ENCODE results near the gene FAM168B.

Gene FAM168B

GRCh38 chr2:131094463-131095281 is 1.4 kb upstream of the FAM168B start:
- TF ChIP-seq POLR2AphosphoS5 (IDR thresholded peaks at IDR 0.05; ENCODE audit: low read depth) (no peak), SPI1 (IDR thresholded peaks at IDR 0.05; ENCODE audit: borderline replicate concordance, low read depth) (no peak), GABPA (IDR thresholded peaks at IDR 0.05; ENCODE audit: low read depth) (no peak)
- TF ChIP-seq, protein P1, sequence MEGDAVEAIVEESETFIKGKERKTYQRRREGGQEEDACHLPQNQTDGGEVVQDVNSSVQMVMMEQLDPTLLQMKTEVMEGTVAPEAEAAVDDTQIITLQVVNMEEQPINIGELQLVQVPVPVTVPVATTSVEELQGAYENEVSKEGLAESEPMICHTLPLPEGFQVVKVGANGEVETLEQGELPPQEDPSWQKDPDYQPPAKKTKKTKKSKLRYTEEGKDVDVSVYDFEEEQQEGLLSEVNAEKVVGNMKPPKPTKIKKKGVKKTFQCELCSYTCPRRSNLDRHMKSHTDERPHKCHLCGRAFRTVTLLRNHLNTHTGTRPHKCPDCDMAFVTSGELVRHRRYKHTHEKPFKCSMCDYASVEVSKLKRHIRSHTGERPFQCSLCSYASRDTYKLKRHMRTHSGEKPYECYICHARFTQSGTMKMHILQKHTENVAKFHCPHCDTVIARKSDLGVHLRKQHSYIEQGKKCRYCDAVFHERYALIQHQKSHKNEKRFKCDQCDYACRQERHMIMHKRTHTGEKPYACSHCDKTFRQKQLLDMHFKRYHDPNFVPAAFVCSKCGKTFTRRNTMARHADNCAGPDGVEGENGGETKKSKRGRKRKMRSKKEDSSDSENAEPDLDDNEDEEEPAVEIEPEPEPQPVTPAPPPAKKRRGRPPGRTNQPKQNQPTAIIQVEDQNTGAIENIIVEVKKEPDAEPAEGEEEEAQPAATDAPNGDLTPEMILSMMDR (IDR thresholded peaks at IDR 0.05; ENCODE audit: insufficient read depth, low read length) = no peak
- TF ChIP-seq, protein P2, sequence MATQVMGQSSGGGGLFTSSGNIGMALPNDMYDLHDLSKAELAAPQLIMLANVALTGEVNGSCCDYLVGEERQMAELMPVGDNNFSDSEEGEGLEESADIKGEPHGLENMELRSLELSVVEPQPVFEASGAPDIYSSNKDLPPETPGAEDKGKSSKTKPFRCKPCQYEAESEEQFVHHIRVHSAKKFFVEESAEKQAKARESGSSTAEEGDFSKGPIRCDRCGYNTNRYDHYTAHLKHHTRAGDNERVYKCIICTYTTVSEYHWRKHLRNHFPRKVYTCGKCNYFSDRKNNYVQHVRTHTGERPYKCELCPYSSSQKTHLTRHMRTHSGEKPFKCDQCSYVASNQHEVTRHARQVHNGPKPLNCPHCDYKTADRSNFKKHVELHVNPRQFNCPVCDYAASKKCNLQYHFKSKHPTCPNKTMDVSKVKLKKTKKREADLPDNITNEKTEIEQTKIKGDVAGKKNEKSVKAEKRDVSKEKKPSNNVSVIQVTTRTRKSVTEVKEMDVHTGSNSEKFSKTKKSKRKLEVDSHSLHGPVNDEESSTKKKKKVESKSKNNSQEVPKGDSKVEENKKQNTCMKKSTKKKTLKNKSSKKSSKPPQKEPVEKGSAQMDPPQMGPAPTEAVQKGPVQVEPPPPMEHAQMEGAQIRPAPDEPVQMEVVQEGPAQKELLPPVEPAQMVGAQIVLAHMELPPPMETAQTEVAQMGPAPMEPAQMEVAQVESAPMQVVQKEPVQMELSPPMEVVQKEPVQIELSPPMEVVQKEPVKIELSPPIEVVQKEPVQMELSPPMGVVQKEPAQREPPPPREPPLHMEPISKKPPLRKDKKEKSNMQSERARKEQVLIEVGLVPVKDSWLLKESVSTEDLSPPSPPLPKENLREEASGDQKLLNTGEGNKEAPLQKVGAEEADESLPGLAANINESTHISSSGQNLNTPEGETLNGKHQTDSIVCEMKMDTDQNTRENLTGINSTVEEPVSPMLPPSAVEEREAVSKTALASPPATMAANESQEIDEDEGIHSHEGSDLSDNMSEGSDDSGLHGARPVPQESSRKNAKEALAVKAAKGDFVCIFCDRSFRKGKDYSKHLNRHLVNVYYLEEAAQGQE (IDR thresholded peaks at IDR 0.05; ENCODE audit: insufficient replicate concordance, low read depth) = no peak
- no peaks in the 10 kb centered on the region for H3K27me3 ChIP-seq (ENCODE audit: insufficient read depth, poor library complexity, severe bottlenecking)
- no peak overlapping the region for H3K4me3 ChIP-seq (replicated peaks; ENCODE audit: insufficient read depth, low read length)
- no peak for DNase-seq (ENCODE audit: low read depth in 1 of 2, low spot score in 1 of 2)
- H3K27ac ChIP-seq (replicated peaks) = peak overlapping the region; percentile 87; the same call in 1 of the 2 replicates

DNA sequence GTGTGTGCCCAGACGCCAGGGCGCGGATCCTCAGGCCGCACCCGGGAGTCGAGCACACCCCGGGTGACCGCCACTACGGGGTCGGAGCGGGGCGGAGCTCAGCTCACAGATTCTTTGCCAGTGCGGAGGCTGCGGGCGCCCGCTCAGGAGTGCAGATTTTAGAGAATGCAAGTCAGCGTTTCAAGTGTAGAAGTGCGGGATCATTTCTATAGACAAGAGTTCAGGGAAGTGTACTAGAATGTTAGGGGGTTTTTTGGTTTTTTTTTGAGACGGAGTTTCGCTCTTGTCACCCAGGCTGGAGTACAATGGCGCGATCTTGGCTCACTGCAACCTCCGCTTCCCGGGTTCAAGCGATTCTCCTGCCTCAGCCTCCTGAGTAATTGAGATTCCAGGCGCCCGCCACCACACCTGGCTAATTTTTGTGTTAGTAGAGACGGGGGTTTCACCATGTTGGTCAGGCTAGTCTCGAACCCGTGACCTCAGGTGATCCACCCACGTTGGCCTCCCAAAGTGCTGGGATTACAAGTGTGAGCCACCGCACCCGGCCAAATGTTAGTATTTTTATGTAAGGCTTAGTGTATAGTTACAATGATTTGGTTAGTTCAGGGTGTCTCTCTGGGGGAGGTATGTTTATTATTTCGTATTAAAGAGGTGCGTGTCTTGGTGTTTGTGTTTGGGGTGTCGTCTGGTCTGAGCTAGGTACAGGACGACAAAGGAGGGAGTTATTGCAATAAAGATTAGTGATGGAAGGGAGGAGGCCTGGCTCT is 619 bp upstream of the FAM168B start:
- Histone ChIP-seq H3K4me3 (replicated peaks; ENCODE audit: insufficient read depth, low read length) (peak overlapping the region; percentile 75), H3K27me3 (ENCODE audit: insufficient read depth, poor library complexity, severe bottlenecking) (no peaks in the 10 kb centered on the region), H3K27ac (replicated peaks) (peak overlapping the region; percentile 87)
- peak in 1 of 2 experiments; percentile 7 for DNase-seq (ENCODE audit: low read depth in 1 of 2, low spot score in 1 of 2)
- TF ChIP-seq, protein P1 (IDR thresholded peaks at IDR 0.05; ENCODE audit: insufficient read depth, low read length) = no peak
- TF ChIP-seq SPI1 (IDR thresholded peaks at IDR 0.05; ENCODE audit: borderline replicate concordance, low read depth) (no peak), POLR2AphosphoS5 (IDR thresholded peaks at IDR 0.05; ENCODE audit: low read depth) (no peak), GABPA (IDR thresholded peaks at IDR 0.05; ENCODE audit: low read depth) (no peak)
- TF ChIP-seq, protein P2 (IDR thresholded peaks at IDR 0.05; ENCODE audit: insufficient replicate concordance, low read depth) = no peak

GRCh38 chr2:131092458-131093005 is 728 bp downstream of the FAM168B start:
- Histone ChIP-seq H3K4me3 (replicated peaks; ENCODE audit: insufficient read depth, low read length) (peak overlapping the region; percentile 75), H3K27ac (replicated peaks) (peak overlapping the region; percentile 67), H3K27me3 (ENCODE audit: insufficient read depth, poor library complexity, severe bottlenecking) (no peaks in the 10 kb centered on the region)
- DNase-seq (ENCODE audit: low read depth in 1 of 2, low spot score in 1 of 2) = no peak
- no peak for TF ChIP-seq GABPA (IDR thresholded peaks at IDR 0.05; ENCODE audit: low read depth)
- TF ChIP-seq POLR2AphosphoS5 (IDR thresholded peaks at IDR 0.05; ENCODE audit: low read depth) = no peak
- TF ChIP-seq, protein P2 (IDR thresholded peaks at IDR 0.05; ENCODE audit: insufficient replicate concordance, low read depth) = no peak
- TF ChIP-seq, protein P1 (IDR thresholded peaks at IDR 0.05; ENCODE audit: insufficient read depth, low read length) = no peak
- no peak for TF ChIP-seq SPI1 (IDR thresholded peaks at IDR 0.05; ENCODE audit: borderline replicate concordance, low read depth)
